Keratinocyte (primary cell): ENCODE results near the gene SND1. TPM values are rescaled to one million over a fixed set of nuclear protein-coding genes. Genes with fewer than 3 reads are reported as not detected.
A peak's percentile ranks its signal among the peaks of the same experiment; 100 is the strongest.

Experiments
- DNase-seq: peaks from one replicate; pipeline ENCODE4 v3.0.0-alpha.2; 2011; ENCODE audit warnings: low read depth, missing footprints, low spot score
- FAIRE-seq: peaks from 2 replicates; lab custom pipeline; 2011; peaks lifted over from hg19 to GRCh38; lab: Jason Lieb, UNC
- H2AFZ ChIP-seq: 2 replicates; pipeline ENCODE4 v1.6.0; 2012; ENCODE audit warnings: low read length, control low read depth, inconsistent platforms; ENCODE audit not compliant: control insufficient read depth
- H3K27ac ChIP-seq: 2 replicates; pipeline ENCODE4 v1.5.1; 2011; ENCODE audit warnings: low read length; ENCODE audit not compliant: control insufficient read depth, insufficient read depth
- H3K27me3 ChIP-seq: 3 replicates; pipeline ENCODE4 v1.6.0; 2011; ENCODE audit warnings: low read length; ENCODE audit not compliant: control insufficient read depth, insufficient read depth; ENCODE audit errors: extremely low read depth
- H3K36me3 ChIP-seq, 2 experiments: 2 replicates in 1 of 2; 3 replicates in 1 of 2; pipeline ENCODE4 v1.5.1; 2011; ENCODE audit warnings: low read length in 2 of 2, mild to moderate bottlenecking in 1 of 2; ENCODE audit not compliant: control insufficient read depth in 2 of 2, insufficient read depth in 2 of 2; ENCODE audit errors: extremely low read depth in 1 of 2
- H3K4me1 ChIP-seq: 3 replicates; pipeline ENCODE4 v1.5.1; 2011; ENCODE audit warnings: low read length; ENCODE audit not compliant: control insufficient read depth, insufficient read depth; ENCODE audit errors: extremely low read depth
- H3K4me2 ChIP-seq: 3 replicates; pipeline ENCODE4 v1.6.0; 2011; ENCODE audit warnings: low read depth, low read length; ENCODE audit not compliant: control insufficient read depth, insufficient read depth; ENCODE audit errors: extremely low read depth
- H3K4me3 ChIP-seq, 3 experiments: fragments of 200-600 bp in 1 of 3; sonication (generic) in 1 of 3; 2 replicates in 2 of 3; 3 replicates in 1 of 3; pipeline ENCODE4 v1.5.1; 2011 to 2016; ENCODE audit warnings: low read length in 3 of 3, mild to moderate bottlenecking in 3 of 3, control low read depth in 2 of 3, inconsistent platforms in 1 of 3, low read depth in 1 of 3, mixed read lengths in 1 of 3, mixed run types in 1 of 3, moderate library complexity in 1 of 3; ENCODE audit not compliant: control insufficient read depth in 2 of 3, insufficient read depth in 2 of 3; ENCODE audit errors: extremely low read depth in 1 of 3
- H3K79me2 ChIP-seq: 2 replicates; pipeline ENCODE4 v1.6.0; 2012; ENCODE audit warnings: low read length; ENCODE audit not compliant: control insufficient read depth, insufficient read depth
- H3K9ac ChIP-seq: 3 replicates; pipeline ENCODE4 v1.6.0; 2011; ENCODE audit warnings: low read length; ENCODE audit not compliant: control insufficient read depth, insufficient read depth; ENCODE audit errors: extremely low read depth
- H3K9me1 ChIP-seq: 3 replicates; pipeline ENCODE4 v1.6.0; 2011; ENCODE audit warnings: low read length; ENCODE audit not compliant: control insufficient read depth, insufficient read depth; ENCODE audit errors: extremely low read depth
- H3K9me3 ChIP-seq: 2 replicates; pipeline ENCODE4 v1.5.1; 2012; ENCODE audit warnings: low read depth, low read length; ENCODE audit not compliant: control insufficient read depth
- H4K20me1 ChIP-seq: 3 replicates; pipeline ENCODE4 v1.6.0; 2011; ENCODE audit warnings: low read length; ENCODE audit not compliant: control insufficient read depth, insufficient read depth; ENCODE audit errors: extremely low read depth
- CTCF ChIP-seq, 3 experiments: IDR thresholded peaks in 1 of 3; conservative IDR thresholded peaks in 1 of 3; optimal IDR thresholded peaks in 1 of 3; 2 replicates in 2 of 3; 3 replicates in 1 of 3; pipeline versions ENCODE3 to v1.5.1; 2011; ENCODE audit warnings: low read length in 3 of 3, mild to moderate bottlenecking in 3 of 3, moderate library complexity in 2 of 3, control low read depth in 1 of 3, inconsistent platforms in 1 of 3; ENCODE audit not compliant: insufficient read depth in 2 of 3; ENCODE audit errors: extremely low read depth in 1 of 3
- EZH2 ChIP-seq: IDR thresholded peaks from one replicate; pipeline ENCODE4 v1.6.1; 2012; ENCODE audit warnings: inconsistent platforms, mild to moderate bottlenecking, low read length, moderate library complexity
- dilution Hi-C: fragments of 300-500 bp; cut with MboI; formaldehyde crosslinking; loops from one replicate; pipeline ENCODE4 v1.7.0; 2020; ENCODE audit warnings: low sequenced_read_pairs; ENCODE audit not compliant: extremely low pct_ligation_motif_present
- polyA plus RNA-seq, 5 experiments: library from polyadenylated mRNA; depleted of rRNA in 3 of 5; stranded (reverse) in 3 of 5; stranded (forward) in 1 of 5; unstranded in 1 of 5; fragments of >200 nt; gene quantifications; 1 replicate in 1 of 5; 2 replicates in 3 of 5; 3 replicates in 1 of 5; pipeline versions ENCODE4 v1.2.1 to v1.2.3, GENCODE V29; 2011 to 2012; ENCODE audit warnings: missing spikeins in 2 of 5, low read depth in 1 of 5, low replicate concordance in 1 of 5

SND1 gene
- polyA plus RNA-seq, 1 donor (not counting 4 experiments of a cell fraction or from before 2014, with no cell fraction given): 140 TPM

- TF ChIP-seq EZH2: no peak
- peaks cover 4 to 7% of the 10 kb centered on the region in 2 experiments for H3K36me3 ChIP-seq
- H3K9me1 ChIP-seq: no peaks in the 10 kb centered on the region
- H3K9me3 ChIP-seq: no peaks in the 10 kb centered on the region
- H4K20me1 ChIP-seq: no peaks in the 10 kb centered on the region
- H3K79me2 ChIP-seq: peaks cover 67% of the 10 kb centered on the region
- no peak overlapping the region for H3K4me3 ChIP-seq
- H2AFZ ChIP-seq: no peak overlapping the region
- H3K27me3 ChIP-seq: no peaks in the 10 kb centered on the region
- dilution Hi-C loops: no loop called here
- FAIRE-seq: no peak
- no peak overlapping the region for H3K27ac ChIP-seq
- H3K4me1 ChIP-seq: no peaks in the 10 kb centered on the region
- H3K9ac ChIP-seq: no peak overlapping the region
- DNase-seq: no peak
- H3K4me2 ChIP-seq: no peak overlapping the region
These were observed 150.9 kb downstream of the SND1 start for GRCh38 chr7:127802845-127803244.

- no peaks in the 10 kb centered on the region for H3K27me3 ChIP-seq
- peaks cover 1% of the 10 kb centered on the region for H3K4me1 ChIP-seq
- H3K9me1 ChIP-seq: no peaks in the 10 kb centered on the region
- TF ChIP-seq CTCF (optimal IDR thresholded peaks at IDR 0.05 in 1 of 3, IDR thresholded peaks at IDR 0.05 in 1 of 3, conservative IDR thresholded peaks at IDR 0.05 in 1 of 3; ENCODE audit: extremely low read depth in 1 of 3, insufficient read depth in 2 of 3, low read length in 3 of 3) (no peak), EZH2 (no peak)
- H3K27ac ChIP-seq: no peak overlapping the region
- peak; percentile 26 for DNase-seq
- dilution Hi-C loops: no loop called here
- no peak overlapping the region for H3K4me2 ChIP-seq
- no peak for FAIRE-seq
- H2AFZ ChIP-seq: no peak overlapping the region
- peaks cover 7% of the 10 kb centered on the region in 2 experiments for H3K36me3 ChIP-seq
- H3K4me3 ChIP-seq: no peak overlapping the region
- peaks cover 59% of the 10 kb centered on the region for H3K79me2 ChIP-seq
- no peak overlapping the region for H3K9ac ChIP-seq
- H3K9me3 ChIP-seq: no peaks in the 10 kb centered on the region
- no peaks in the 10 kb centered on the region for H4K20me1 ChIP-seq
These were observed 151.6 kb downstream of the SND1 start for GRCh38 chr7:127803626-127804025.

GRCh38 chr7:127807340-127807739 lies 155.3 kb downstream of the SND1 start:
- H3K9ac ChIP-seq: no peak overlapping the region
- FAIRE-seq (no peak), DNase-seq (no peak)
- H3K79me2 ChIP-seq: peaks cover 57% of the 10 kb centered on the region
- dilution Hi-C loops: no loop called here
- H3K4me2 ChIP-seq: no peak overlapping the region
- no peaks in the 10 kb centered on the region for H4K20me1 ChIP-seq
- H3K4me3 ChIP-seq: no peak overlapping the region
- peaks cover 5 to 10% of the 10 kb centered on the region in 2 experiments for H3K36me3 ChIP-seq
- H2AFZ ChIP-seq: no peak overlapping the region
- H3K9me1 ChIP-seq: no peaks in the 10 kb centered on the region
- H3K27me3 ChIP-seq: no peaks in the 10 kb centered on the region
- TF ChIP-seq CTCF (optimal IDR thresholded peaks at IDR 0.05 in 1 of 3, IDR thresholded peaks at IDR 0.05 in 1 of 3, conservative IDR thresholded peaks at IDR 0.05 in 1 of 3; ENCODE audit: extremely low read depth in 1 of 3, insufficient read depth in 2 of 3, low read length in 3 of 3) (no peak), EZH2 (no peak)
- no peak overlapping the region for H3K27ac ChIP-seq
- no peaks in the 10 kb centered on the region for H3K9me3 ChIP-seq
- H3K4me1 ChIP-seq: peaks cover 11% of the 10 kb centered on the region
